EL (cell line): Measurements from ENCODE around the gene CBARP.

Experiments
- DNase-seq: peaks from one replicate; pipeline ENCODE4 v3.0.0-alpha.2; 2016

The CBARP gene

DNA sequence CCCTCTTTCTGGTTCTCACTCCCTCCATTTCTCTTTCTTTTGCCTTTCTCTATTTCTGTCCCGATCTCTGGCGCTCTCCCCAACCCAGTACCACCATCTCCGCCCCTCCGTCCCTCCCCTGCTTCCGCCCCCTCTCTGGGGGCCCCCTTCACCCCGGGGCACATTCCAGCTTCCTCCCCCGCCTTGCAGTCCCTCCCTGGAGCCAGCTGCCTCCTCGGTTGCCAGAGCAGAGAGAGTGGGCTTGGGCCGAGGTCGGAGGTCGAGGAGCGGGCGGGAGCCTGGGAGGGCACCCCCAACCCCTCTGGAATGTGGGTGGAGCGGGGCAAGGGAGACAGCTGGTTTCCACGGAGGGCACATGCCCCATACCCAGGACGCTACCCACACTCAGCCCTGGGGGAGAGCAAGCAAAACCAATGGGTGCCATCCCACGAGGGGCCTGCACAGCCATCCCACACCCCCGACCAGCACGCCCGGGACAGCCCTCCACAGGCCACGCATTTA is 24.9 kb upstream of the CBARP start:
- DNase-seq, result peak; percentile 70

GRCh38 chr19:1261798-1262622 is 24.2 kb upstream of the CBARP start:
- DNase-seq, result peak; percentile 49

DNA sequence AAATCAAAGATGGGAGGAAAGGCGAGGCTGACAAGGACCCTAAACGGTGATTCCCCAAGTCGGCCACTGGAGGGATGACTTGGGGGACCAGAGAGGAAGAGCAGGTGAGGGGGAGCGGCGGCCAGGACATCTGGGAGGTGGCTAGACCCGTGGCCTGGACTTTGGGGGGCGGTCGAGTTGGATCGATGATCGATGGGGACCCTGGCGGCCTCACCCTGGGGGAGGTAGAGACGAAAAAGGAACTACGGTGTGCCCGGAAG is 23.7 kb upstream of the CBARP start:
- DNase-seq, result no peak

DNA sequence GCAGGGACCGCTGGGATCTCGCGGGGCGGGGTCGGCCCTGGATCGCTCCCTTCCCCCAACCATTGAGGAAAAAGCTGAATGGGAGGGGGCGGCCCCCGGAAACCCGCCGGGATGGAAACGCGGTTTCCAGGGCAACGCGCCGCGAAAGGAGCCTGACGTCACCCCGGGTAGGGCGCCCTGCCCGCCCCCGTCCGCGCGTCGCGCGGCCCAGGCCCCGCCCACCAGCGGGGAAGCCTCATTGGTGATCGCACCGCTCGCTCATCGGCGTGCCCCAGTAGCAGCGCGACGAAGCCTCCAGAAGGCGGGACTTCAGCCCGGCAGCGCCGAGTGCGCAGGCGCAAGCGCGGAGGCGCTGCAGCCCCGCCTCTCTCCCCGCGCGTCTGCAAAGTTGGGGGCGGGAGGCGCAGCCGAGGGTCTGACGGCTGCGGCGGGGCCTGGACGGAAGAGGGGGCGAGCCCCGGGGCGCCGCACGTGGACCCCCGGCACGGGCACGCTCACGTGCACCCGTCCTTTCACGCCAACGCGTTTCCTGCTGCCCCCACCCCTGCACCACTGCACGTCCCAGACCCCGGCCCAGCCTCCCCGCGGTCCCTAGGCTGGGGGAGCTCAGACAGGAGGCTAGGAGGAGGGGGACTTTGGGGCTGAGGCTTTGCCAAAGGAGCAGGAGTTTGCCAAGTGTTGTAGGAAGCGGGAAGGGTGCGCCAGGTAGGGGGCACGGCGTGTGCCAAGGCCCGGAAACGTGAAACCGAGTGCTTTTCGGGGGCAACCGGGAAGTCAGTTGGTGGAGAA is 23.1 kb upstream of the CBARP start:
- DNase-seq, result peak; percentile 95

GRCh38 chr19:1259876-1260748 is 22.3 kb upstream of the CBARP start:
- no peak for DNase-seq

DNA sequence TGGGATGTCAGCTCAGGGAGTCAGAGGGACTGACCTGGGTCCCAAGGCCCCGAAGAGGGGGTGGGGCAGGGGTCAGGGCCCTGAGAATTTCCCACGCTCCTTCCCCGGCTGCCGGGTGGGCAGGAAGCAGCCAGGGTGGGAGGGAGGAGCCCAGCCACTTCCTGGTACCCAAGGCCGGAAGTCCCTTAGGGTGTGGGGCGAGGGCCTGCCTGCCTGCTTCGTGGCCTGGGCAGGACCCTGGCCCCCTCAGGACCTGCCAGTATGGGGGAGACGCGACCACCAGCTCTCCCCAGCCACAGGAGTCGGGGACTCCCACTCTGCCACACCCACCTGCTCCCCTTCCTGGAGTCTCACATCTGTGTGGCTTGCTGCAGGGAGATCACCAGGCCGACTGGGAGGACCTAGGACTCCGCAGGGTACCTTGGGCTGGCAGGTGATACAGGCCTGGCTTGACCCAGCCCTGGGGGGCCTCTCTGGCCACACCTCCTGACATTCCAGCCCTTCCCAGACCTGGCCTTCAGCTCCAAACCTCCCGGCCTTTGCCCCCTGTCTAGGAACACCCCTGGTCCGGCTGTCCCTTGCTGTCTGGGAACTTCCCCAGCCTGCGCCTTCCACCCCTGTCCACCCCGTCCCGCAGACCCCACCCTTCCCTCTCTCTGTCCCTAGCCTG is 21.5 kb upstream of the CBARP start:
- peak; percentile 74 for DNase-seq

GRCh38 chr19:1258707-1259205 is 21.0 kb upstream of the CBARP start:
- no peak for DNase-seq

- DNase-seq, result no peak
Observed at GRCh38 chr19:1258163-1258492, 20.3 kb upstream of the CBARP start.

GRCh38 chr19:1257475-1258162 is 19.8 kb upstream of the CBARP start:
- no peak for DNase-seq

- no peak for DNase-seq
Observed at GRCh38 chr19:1256646-1257474, 19.1 kb upstream of the CBARP start.

DNA sequence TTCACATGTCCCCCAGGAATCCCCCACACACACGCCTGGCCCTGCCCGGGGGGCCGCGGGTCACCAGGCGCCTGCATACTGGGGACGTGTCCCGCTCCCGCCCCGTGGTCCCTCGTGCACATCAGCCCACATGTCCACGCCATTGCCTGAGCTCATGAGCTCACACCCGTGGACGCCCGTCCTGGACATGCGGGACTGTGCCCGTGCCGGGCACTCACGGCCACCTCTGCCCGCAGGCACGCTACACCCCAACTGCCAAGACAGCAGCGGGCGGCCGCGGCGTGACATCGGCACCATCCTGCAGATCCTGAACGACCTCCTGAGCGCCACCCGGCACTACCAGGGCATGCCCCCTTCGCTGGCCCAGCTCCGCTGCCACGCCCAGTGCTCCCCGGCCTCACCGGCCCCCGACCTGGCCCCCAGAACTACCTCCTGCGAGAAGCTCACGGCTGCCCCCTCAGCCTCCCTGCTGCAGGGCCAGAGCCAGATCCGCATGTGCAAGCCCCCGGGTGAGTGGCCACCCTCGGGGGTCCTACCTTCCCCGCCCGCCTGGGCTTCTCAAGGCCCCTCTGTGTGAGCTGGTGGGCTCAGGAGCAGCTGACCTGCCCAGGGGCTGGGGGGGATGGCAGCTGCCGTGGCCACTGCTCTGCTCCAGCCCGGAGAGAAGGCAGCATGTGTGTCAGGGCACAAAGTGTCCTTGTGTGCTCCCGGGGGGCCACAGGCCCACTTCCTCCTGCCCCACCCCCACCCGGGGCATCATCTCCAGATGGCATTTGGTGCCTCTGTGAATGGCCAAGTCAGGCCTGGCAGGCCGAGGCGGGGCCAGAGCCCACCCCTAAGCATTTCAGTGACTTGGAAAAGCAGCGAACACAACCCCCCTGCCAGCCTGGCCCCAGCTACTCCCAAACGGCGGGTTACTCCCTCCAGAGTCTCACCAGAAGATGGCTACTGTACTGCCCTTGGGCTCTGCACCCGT is 17.7 kb upstream of the CBARP start:
- no peak for DNase-seq

- no peak for DNase-seq
Observed at GRCh38 chr19:1254530-1255185, 16.9 kb upstream of the CBARP start.

DNA sequence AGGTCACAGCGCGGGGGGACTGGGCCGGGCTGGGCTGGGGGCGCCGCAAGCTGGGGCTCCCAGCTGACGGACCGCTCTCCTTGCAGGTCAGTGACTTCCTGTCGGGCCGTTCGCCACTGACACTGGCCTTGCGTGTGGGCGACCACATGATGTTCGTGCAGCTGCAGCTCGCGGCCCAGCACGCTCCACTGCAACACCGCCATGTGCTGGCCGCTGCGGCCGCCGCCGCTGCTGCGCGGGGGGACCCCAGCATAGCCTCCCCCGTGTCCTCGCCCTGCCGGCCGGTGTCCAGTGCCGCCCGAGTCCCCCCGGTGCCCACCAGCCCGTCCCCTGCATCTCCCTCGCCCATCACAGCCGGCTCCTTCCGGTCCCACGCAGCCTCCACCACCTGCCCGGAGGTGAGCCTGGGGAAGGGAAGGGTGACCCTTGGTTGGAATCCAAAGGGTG is 16.3 kb upstream of the CBARP start:
- DNase-seq, result no peak

- DNase-seq, result no peak
Observed at GRCh38 chr19:1253514-1254080, 15.8 kb upstream of the CBARP start.

- DNase-seq, result peak; percentile 97
Observed at GRCh38 chr19:1252821-1253513, 15.2 kb upstream of the CBARP start.

DNA sequence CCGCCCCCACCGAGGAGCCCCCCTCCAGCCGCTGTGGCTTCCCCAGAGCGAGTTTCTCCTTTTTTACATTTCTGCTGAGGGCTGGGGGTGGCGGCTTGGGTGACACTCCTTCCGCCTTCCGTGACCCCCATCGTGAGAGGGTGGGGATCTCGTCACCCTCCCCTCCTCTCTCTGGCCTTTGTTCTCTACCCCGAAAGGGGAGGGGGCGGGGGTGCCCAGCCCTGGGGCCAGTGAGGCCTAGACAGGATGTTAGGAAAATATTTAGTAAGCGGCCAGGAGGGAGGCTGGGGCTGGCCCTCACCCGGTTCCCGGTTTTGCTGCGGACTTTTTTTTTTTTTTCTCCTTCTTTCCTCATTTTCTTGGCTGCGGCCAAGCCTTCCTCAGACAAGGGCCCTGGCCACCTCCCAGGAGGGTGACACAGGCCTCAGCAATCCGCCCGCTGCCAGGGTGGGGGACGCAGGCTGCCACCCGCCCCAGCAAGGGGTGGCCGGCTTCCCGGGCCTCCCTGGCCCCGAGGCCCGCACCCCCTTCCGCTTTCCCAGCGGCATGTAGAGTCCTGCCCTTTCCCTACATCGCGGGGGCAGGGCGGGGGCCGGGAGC is 14.5 kb upstream of the CBARP start:
- peak; percentile 97 for DNase-seq

DNA sequence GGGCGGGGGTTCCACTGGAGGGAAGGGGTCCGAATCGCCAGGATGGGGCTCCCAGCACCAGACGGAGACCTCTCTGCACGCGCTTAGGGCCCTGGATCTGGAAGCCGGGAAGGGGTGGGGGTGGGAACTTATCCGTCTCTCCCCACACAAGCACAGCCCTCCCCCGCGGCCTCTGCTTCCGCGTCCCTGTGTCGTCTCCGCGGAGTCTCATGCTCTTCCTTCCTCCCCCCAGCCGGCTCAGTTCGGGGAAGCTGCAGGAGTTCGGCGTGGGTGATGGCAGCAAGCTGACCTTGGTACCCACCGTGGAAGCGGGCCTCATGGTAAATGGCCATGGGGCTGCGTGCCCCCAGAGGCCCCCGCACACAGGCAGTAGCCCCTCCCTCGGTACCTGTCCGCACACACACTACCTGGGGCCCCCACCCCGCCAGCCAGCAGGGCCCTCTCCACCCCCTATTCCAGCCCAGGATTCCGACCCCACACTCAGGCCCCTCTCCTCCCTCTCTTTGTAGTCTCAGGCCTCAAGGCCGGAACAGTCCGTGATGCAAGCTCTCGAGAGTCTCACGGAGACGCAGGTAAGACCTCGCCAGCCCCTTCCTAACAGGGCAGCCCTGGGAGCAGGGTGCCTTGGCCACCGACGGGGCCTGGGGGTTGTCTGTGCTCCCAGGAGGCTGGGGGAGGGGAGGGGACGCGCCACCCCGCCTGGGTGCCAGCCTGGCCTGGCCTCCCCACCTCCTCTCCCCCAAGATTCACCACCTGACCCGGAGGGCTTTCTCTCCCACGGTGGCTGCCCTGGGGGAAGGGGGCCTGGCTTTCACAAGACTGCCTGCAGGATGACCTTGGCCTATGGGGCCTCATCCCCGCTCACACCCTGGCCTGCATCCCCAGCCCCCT is 13.8 kb upstream of the CBARP start:
- peak; percentile 78 for DNase-seq
